Astrocyte (in vitro differentiated cells and primary cell): Measurements from ENCODE around the gene DSC1.

Experiments
- CTCF ChIP-seq: IDR thresholded peaks from 2 replicates; pipeline ENCODE4 v1.5.1; 2011; ENCODE audit warnings: low read depth, mild to moderate bottlenecking, inconsistent platforms, low read length, moderate library complexity; ENCODE audit not compliant: insufficient read depth
- EZH2 ChIP-seq: IDR thresholded peaks from 2 replicates; pipeline ENCODE4 v1.6.1; 2012; ENCODE audit warnings: mild to moderate bottlenecking, low read length, inconsistent platforms; ENCODE audit not compliant: insufficient read depth

- TF ChIP-seq CTCF (no peak), EZH2 (no peak)
Observed at GRCh38 chr18:31209041-31209440, 46.4 kb upstream of the DSC1 start.
